ENCODE results near the gene NXNL1.

The NXNL1 gene

GRCh38 chr19:17406887-17407196, 53.9 kb downstream of the NXNL1 start:
- no peaks in the 10 kb centered on the region for H3K36me3 ChIP-seq (ENCODE audit: low read depth)
- DNase-seq (ENCODE audit: low spot score) (no peak), ATAC-seq (ENCODE audit: low read depth) (no peak)
- no peak overlapping the region for H3K27ac ChIP-seq (ENCODE audit: poor library complexity, severe bottlenecking)
- TF ChIP-seq CTCF (IDR thresholded peaks at IDR 0.05; ENCODE audit: poor library complexity, severe bottlenecking), result no peak
- no peak overlapping the region for H3K4me3 ChIP-seq (ENCODE audit: severe bottlenecking)
- no peaks in the 10 kb centered on the region for H3K9me3 ChIP-seq (ENCODE audit: severe bottlenecking)
- H3K4me1 ChIP-seq (ENCODE audit: insufficient read depth, poor library complexity, severe bottlenecking), result no peaks in the 10 kb centered on the region
- no peaks in the 10 kb centered on the region for H3K27me3 ChIP-seq (ENCODE audit: insufficient read depth, poor library complexity, severe bottlenecking)

GRCh38 chr19:17406046-17406886, 54.5 kb downstream of the NXNL1 start:
- DNase-seq (ENCODE audit: low spot score), result no peak
- TF ChIP-seq CTCF (IDR thresholded peaks at IDR 0.05; ENCODE audit: poor library complexity, severe bottlenecking), result no peak
- H3K9me3 ChIP-seq (ENCODE audit: severe bottlenecking), result no peaks in the 10 kb centered on the region
- H3K36me3 ChIP-seq (ENCODE audit: low read depth), result no peaks in the 10 kb centered on the region
- H3K27me3 ChIP-seq (ENCODE audit: insufficient read depth, poor library complexity, severe bottlenecking), result no peaks in the 10 kb centered on the region
- no peaks in the 10 kb centered on the region for H3K4me1 ChIP-seq (ENCODE audit: insufficient read depth, poor library complexity, severe bottlenecking)
- peak overlapping the region; percentile 30 for H3K27ac ChIP-seq (ENCODE audit: poor library complexity, severe bottlenecking)
- H3K4me3 ChIP-seq (ENCODE audit: severe bottlenecking), result peak overlapping the region; percentile 29
- no peak for ATAC-seq (ENCODE audit: low read depth)

Measured in RWPE2 (cell line).